ENCODE measurements around the gene MALT1.

DNA sequence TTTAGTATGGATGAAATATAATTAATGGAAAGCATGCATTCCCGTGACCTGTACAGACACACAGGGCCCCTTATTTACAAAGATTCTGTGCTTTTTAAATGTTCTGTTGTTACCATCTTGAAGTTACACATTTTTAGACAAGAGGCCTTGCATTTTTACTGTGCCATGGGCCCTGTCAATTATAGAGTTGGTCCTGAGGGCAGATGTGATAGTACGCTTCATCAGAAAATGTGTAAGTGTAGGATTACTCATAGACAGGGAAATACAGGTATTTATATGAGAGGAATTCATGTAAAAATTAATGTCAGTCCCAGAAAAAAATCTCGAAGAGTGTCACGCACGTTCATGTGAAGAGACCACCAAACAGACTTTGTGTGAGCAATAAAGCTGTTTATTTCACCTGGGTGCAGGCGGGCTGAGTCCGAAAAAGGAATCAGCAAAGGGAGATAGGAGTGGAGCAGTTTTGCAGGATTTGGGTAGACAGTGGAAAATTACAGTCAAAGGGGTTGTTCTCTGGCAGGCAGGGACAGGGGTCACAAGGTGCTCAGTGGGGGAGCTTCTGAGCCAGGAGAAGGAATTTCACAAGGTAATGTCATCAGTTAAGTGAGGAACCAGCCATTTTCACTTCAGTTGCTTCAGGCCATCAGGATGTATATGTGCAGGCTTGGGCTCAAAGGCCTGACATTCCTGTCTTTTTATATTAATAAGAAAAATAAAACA, 30.2 kb upstream of the MALT1 start:
- TF ChIP-seq, protein P1, sequence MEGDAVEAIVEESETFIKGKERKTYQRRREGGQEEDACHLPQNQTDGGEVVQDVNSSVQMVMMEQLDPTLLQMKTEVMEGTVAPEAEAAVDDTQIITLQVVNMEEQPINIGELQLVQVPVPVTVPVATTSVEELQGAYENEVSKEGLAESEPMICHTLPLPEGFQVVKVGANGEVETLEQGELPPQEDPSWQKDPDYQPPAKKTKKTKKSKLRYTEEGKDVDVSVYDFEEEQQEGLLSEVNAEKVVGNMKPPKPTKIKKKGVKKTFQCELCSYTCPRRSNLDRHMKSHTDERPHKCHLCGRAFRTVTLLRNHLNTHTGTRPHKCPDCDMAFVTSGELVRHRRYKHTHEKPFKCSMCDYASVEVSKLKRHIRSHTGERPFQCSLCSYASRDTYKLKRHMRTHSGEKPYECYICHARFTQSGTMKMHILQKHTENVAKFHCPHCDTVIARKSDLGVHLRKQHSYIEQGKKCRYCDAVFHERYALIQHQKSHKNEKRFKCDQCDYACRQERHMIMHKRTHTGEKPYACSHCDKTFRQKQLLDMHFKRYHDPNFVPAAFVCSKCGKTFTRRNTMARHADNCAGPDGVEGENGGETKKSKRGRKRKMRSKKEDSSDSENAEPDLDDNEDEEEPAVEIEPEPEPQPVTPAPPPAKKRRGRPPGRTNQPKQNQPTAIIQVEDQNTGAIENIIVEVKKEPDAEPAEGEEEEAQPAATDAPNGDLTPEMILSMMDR (IDR thresholded peaks at IDR 0.05), result no peak
- TF ChIP-seq POLR2AphosphoS5 (IDR thresholded peaks at IDR 0.05; ENCODE audit: low read depth, low read length) (no peak), TCF7L2 (IDR thresholded peaks at IDR 0.05; ENCODE audit: low read depth, low read length) (no peak)
- TF ChIP-seq, protein P2, sequence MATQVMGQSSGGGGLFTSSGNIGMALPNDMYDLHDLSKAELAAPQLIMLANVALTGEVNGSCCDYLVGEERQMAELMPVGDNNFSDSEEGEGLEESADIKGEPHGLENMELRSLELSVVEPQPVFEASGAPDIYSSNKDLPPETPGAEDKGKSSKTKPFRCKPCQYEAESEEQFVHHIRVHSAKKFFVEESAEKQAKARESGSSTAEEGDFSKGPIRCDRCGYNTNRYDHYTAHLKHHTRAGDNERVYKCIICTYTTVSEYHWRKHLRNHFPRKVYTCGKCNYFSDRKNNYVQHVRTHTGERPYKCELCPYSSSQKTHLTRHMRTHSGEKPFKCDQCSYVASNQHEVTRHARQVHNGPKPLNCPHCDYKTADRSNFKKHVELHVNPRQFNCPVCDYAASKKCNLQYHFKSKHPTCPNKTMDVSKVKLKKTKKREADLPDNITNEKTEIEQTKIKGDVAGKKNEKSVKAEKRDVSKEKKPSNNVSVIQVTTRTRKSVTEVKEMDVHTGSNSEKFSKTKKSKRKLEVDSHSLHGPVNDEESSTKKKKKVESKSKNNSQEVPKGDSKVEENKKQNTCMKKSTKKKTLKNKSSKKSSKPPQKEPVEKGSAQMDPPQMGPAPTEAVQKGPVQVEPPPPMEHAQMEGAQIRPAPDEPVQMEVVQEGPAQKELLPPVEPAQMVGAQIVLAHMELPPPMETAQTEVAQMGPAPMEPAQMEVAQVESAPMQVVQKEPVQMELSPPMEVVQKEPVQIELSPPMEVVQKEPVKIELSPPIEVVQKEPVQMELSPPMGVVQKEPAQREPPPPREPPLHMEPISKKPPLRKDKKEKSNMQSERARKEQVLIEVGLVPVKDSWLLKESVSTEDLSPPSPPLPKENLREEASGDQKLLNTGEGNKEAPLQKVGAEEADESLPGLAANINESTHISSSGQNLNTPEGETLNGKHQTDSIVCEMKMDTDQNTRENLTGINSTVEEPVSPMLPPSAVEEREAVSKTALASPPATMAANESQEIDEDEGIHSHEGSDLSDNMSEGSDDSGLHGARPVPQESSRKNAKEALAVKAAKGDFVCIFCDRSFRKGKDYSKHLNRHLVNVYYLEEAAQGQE (IDR thresholded peaks at IDR 0.05; ENCODE audit: insufficient read depth in 1 of 2, low read depth in 2 of 2, low read length in 1 of 2), result no peak
